Activated naive CD8-positive, alpha-beta T cell treated with anti-CD3 and anti-CD28 coated beads, Interleukin-2, amount 10 ng/mL, durations not matched to agents 7 days and 5 days (primary cell): Measurements from ENCODE around the gene SRCIN1. TPM values are rescaled to one million over a fixed set of nuclear protein-coding genes. Genes with fewer than 3 reads are reported as not detected.
"Not testable (repeated sequence)": the region's sequence is repeated elsewhere in the genome, so short reads cannot be mapped to it uniquely, and the experiment has no call there.

Source experiments
- ATAC-seq: fragments of 150-1000 bp; cut with Tn5 transposase; one replicate; pipeline ENCODE4 v1.10.0; 2021; ENCODE audit warnings: low read depth, moderate library complexity
- POLR2A ChIA-PET: fragments of 350-600 bp; sonication (Branson Sonifier 250); formaldehyde crosslinking; loops from one replicate; lab custom pipeline; 2021; ENCODE audit warnings: antibody characterized with exemption; lab: Charles Lee
- DNase-seq: peaks from one replicate; pipeline ENCODE4 v3.0.0; 2021
- H3K27ac Mint-ChIP-seq: one replicate; pipeline ENCODE4 v1.8.0; 2022; ENCODE audit warnings: mild to moderate bottlenecking, mixed read lengths
- H3K27me3 Mint-ChIP-seq: one replicate; pipeline ENCODE4 v1.8.0; 2022; ENCODE audit warnings: mild to moderate bottlenecking, moderate library complexity, mixed read lengths
- H3K36me3 Mint-ChIP-seq: one replicate; pipeline ENCODE4 v1.8.0; 2021; ENCODE audit warnings: mild to moderate bottlenecking, mixed read lengths
- H3K4me1 Mint-ChIP-seq: one replicate; pipeline ENCODE4 v1.8.0; 2021; ENCODE audit warnings: mixed read lengths
- H3K4me3 Mint-ChIP-seq: one replicate; pipeline ENCODE4 v1.8.0; 2022; ENCODE audit warnings: mild to moderate bottlenecking, moderate library complexity, mixed read lengths
- H3K9me3 Mint-ChIP-seq: one replicate; pipeline ENCODE4 v1.8.0; 2021; ENCODE audit warnings: mixed read lengths
- total RNA-seq, 2 experiments: library from RNA; stranded (reverse); gene quantifications; one replicate each; pipeline ENCODE4 v1.2.3, GENCODE V29; 2021

SRCIN1 gene
- total RNA-seq, 2 experiments from 2014 or later: 0.11 TPM; not detected in 1

DNA sequence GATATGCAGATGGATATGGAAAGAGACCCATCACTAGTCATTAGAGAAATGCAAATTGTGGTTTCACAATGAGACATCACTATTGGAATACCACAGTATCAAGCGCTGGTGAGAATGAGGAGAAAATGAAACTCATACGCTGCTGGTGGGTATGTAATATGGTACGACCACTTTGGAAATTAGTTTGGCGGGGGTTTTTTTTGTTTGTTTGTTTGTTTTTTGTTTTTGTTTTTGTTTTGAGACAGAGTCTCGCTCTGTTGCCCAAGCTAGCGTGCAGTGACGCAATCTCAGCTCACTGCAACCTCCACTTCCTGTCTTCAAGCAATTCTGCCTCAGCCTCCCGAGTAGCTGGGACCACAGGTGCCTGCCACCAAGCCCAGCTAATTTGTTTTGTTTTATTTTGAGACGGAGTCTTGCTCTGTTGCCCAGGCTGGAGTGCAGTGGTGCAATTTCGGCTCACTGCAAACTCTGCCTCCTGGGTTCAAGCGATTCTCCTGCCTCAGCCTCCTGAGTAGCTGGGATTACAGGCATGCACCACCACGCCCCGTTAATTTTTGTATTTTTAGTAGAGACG is 19.1 kb upstream of the SRCIN1 start:
- peaks cover 31% of the 10 kb centered on the region for H3K27me3 Mint-ChIP-seq
- ATAC-seq, DNase-seq, H3K4me3 Mint-ChIP-seq, POLR2A ChIA-PET, H3K27ac Mint-ChIP-seq, H3K36me3 Mint-ChIP-seq, H3K9me3 Mint-ChIP-seq, H3K4me1 Mint-ChIP-seq: not testable (repeated sequence)

DNA sequence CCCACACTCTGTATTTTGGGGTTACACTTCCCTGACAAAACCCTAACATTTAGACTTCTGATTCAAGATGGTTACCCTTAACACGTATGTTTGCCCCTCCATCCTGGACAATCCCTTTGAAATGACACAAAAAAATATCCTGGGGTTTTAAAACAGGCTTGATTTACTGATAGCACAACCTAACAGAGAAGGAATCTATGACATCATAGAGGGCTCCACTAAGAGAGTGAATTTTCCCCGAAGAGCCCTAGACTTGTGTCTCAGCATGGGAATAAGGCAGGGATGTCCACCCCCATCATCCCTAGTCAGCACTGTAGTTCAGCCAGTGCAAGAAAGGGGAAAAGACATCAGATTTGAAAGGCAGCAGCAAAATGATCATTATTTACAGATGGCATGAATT is 15.8 kb upstream of the SRCIN1 start:
- Mint-ChIP-seq H3K27me3 (peaks cover 28% of the 10 kb centered on the region), H3K9me3 (peaks cover 2% of the 10 kb centered on the region), H3K36me3 (no peaks in the 10 kb centered on the region), H3K4me3 (no peak overlapping the region), H3K27ac (no peak overlapping the region), H3K4me1 (peaks cover 3% of the 10 kb centered on the region)
- ATAC-seq (no peak), DNase-seq (no peak)
- POLR2A ChIA-PET: no interaction called here

GRCh38 chr17:38620551-38621277 is 15.0 kb upstream of the SRCIN1 start:
- Mint-ChIP-seq H3K27me3 (peaks cover 27% of the 10 kb centered on the region), H3K9me3 (peaks cover 2% of the 10 kb centered on the region), H3K27ac (no peak overlapping the region), H3K4me1 (peaks cover 3% of the 10 kb centered on the region), H3K36me3 (no peaks in the 10 kb centered on the region), H3K4me3 (no peak overlapping the region)
- no peak for ATAC-seq
- no peak for DNase-seq
- POLR2A ChIA-PET: no interaction called here

DNA sequence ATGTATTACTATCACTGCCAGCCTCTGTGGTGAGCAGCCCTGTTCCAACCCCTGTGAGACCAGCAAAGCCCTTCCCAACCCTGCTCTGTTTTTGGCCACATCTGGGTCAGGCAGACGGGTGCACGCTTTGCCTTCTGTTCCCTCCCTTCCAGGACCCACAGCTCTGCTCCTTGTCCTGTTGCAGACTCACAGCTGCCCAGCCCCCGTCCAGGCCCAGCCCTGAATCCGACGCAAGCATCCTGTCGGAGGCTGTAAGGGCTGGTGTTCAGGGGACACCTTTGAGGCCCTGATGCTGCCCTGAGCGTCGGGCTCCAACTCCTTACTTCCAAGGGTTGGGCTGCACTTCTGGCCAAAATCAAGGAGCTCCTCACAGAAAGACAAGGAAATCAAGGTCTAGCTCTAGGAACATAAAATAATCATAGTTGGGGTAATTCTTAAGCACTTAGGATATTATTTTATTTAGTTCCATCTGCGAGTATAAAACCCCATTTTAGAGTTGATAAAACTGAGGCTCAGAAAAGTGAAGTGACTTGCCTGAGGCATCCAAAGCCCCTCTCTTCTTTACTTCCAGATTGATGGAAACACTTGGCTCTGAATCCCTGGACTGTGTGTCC is 14.3 kb upstream of the SRCIN1 start:
- Mint-ChIP-seq H3K9me3 (peaks cover 2% of the 10 kb centered on the region), H3K4me3 (no peak overlapping the region), H3K4me1 (peaks cover 3% of the 10 kb centered on the region), H3K36me3 (no peaks in the 10 kb centered on the region), H3K27me3 (peaks cover 21% of the 10 kb centered on the region), H3K27ac (no peak overlapping the region)
- no peak for DNase-seq
- no peak for ATAC-seq
- POLR2A ChIA-PET: no interaction called here

DNA sequence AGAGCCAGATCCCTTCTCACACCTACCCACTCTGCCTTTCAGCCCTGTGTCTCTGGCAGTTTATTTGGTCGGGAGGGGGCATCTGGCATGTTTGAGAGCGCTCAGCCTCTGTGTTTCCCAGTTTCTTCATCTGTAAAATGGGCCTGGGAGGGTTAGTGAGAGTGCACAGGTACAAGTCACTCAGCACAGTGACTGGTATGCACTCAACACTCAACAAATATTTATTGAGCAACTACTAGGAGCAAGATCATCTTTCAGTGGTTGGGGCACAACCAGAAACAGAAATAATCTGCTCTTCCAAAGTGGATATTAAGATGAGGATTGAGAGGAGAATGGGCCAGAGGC is 13.7 kb upstream of the SRCIN1 start:
- Mint-ChIP-seq H3K4me3 (no peak overlapping the region), H3K36me3 (no peaks in the 10 kb centered on the region), H3K27ac (no peak overlapping the region), H3K4me1 (no peaks in the 10 kb centered on the region), H3K9me3 (no peaks in the 10 kb centered on the region), H3K27me3 (peaks cover 22% of the 10 kb centered on the region)
- POLR2A ChIA-PET: no interaction called here
- DNase-seq (no peak), ATAC-seq (no peak)

DNA sequence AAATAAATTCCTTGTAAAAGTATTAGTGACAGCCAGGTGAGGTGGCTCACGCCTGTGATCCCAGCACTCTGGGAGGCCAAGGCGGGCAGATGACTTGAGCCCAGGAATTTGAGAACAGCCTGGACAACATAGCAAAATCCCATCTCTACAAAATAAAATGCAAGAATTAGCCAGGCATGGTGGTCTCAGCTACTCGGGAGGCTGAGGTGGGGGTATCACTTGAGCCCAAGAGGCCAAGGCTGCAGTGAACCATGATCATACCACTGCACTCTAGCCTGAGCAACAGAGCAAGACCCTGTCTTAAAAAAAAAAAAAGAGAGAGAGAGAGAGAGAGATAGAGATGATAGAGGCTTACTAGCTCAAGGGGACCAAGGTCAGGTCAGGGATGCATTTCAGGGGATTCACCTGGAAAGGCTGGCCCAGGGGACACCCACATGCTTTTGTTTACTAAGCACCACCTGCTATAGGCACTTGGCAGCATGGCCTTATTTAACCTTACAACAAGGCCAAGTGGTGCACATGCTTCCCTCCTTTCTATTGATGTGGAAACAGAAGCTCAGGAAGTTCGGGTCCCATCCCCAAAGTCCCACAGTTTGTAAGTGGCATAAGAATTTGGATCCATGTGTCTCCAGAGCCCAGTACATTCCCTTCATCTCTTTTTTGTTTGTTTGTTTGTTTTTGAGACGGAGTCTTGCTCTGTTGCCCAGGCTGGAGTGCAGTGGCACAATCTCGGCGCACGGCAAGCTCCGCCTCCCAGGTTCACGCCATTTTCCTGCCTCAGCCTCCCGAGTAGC is 12.4 kb upstream of the SRCIN1 start:
- no peak for ATAC-seq
- peaks cover 26% of the 10 kb centered on the region for H3K27me3 Mint-ChIP-seq
- no peaks in the 10 kb centered on the region for H3K4me1 Mint-ChIP-seq
- no peaks in the 10 kb centered on the region for H3K36me3 Mint-ChIP-seq
- no peak overlapping the region for H3K4me3 Mint-ChIP-seq
- DNase-seq: no peak
- H3K9me3 Mint-ChIP-seq: no peaks in the 10 kb centered on the region
- POLR2A ChIA-PET: no interaction called here
- no peak overlapping the region for H3K27ac Mint-ChIP-seq

DNA sequence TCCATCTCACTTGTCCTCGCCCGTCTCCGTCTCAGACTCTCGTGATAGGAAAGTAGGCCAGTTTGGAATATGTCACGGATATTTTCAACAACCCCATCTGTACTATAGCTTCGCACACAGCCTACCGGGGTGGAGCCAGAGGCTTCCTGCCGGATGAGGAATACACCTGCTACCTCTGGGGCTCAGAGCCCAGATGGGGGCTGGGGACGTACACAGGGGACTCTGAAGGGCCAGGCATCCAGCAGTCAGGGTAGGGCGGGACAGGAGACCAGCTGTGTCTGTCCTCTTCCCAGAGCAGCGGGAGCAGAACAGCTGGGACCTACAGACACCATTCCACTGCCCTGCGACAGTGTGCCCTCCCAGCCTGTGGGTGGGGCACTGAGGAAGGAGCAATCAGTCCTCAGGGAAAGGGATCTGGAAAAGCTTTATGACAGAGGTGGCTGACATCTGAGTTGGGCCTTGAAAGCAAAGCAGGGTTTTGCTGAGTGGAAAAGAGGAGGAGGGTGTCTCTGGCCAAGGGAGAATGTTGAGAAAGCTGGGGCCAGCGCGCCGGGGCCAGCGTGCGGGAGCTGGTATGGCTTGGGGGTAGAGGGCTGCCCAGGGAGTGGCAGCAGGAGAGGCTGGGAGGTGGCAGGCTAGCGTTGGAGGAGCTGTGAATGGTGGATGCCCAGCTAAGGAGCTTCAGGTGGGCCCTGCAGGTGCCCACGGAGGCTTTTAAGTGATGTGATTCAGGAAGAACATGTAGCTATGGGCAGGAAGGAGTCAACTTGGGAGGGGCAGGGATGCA is 11.5 kb upstream of the SRCIN1 start:
- H3K9me3 Mint-ChIP-seq: no peaks in the 10 kb centered on the region
- DNase-seq (no peak), ATAC-seq (no peak)
- H3K27me3 Mint-ChIP-seq: peaks cover 31% of the 10 kb centered on the region
- H3K27ac Mint-ChIP-seq: no peak overlapping the region
- POLR2A ChIA-PET: no interaction called here
- H3K36me3 Mint-ChIP-seq: no peaks in the 10 kb centered on the region
- no peaks in the 10 kb centered on the region for H3K4me1 Mint-ChIP-seq
- no peak overlapping the region for H3K4me3 Mint-ChIP-seq

GRCh38 chr17:38616361-38616760 is 10.6 kb upstream of the SRCIN1 start:
- peaks cover 30% of the 10 kb centered on the region for H3K27me3 Mint-ChIP-seq
- no peaks in the 10 kb centered on the region for H3K4me1 Mint-ChIP-seq
- DNase-seq: no peak
- POLR2A ChIA-PET: no interaction called here
- no peaks in the 10 kb centered on the region for H3K9me3 Mint-ChIP-seq
- H3K36me3 Mint-ChIP-seq: no peaks in the 10 kb centered on the region
- no peak overlapping the region for H3K27ac Mint-ChIP-seq
- no peak overlapping the region for H3K4me3 Mint-ChIP-seq
- no peak for ATAC-seq

DNA sequence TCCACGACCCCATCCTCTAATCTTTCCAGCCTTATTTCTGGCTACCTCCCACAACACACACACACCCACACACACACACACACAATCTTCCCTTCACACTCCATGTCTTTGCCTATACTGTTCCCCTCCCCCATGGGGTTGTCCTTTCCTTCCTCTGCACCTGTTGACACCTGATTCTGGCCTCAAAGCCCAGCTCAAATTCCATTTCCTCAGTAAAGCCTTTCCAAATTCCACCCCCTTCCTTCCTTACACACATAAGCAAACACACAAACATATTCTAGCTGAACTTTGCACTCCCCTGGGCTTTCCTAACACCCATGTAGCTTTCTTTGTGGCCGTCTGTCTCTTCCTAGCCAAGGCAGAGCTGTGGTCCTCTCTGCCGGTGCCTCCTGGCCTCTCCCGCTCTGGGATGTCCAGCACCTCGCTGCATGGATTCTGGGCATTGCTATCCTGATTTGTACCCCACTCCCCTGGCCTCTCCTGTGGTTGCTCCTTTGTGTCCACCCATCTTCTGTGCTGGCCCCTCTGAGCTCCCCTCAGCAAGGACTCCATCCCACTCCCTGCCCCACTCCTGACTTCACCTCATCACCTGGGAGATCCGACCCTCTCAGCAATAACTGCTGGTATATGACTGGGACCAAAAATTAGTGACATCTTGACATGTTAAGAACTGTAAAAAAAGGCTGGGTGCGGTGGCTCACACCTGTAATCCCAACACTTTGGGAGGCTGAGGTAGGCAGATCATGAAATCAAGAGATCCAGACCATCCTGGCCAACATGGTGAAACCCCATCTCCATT is 8.4 kb upstream of the SRCIN1 start:
- no peak overlapping the region for H3K4me3 Mint-ChIP-seq
- H3K36me3 Mint-ChIP-seq: no peaks in the 10 kb centered on the region
- POLR2A ChIA-PET: no interaction called here
- no peaks in the 10 kb centered on the region for H3K4me1 Mint-ChIP-seq
- H3K27ac Mint-ChIP-seq: no peak overlapping the region
- H3K27me3 Mint-ChIP-seq: peaks cover 43% of the 10 kb centered on the region
- DNase-seq (no peak), ATAC-seq (no peak)
- H3K9me3 Mint-ChIP-seq: no peaks in the 10 kb centered on the region

DNA sequence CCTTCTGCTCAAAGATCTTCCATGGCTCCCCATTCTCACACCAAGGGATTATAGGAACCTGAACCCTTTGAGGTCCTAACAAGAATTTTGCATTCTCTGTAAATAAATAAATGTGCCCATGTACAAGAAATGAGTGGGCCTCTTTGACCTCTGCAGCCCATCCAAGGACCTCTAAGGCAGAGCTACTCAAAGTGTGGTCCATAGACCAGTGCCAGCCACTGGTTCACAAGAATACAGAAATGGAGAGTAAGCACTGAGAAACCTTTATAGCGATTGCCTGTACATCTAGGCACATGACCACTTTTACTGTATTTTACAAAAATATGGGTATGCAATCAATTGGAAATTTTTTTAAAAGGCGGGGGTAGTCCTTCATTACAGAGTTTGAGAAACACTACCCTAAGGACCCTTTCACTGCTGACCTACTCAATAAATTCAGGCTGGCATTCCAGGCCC is 7.8 kb upstream of the SRCIN1 start:
- no peak for DNase-seq
- POLR2A ChIA-PET: no interaction called here
- H3K9me3 Mint-ChIP-seq: no peaks in the 10 kb centered on the region
- ATAC-seq: no peak
- H3K36me3 Mint-ChIP-seq: no peaks in the 10 kb centered on the region
- peaks cover 47% of the 10 kb centered on the region for H3K27me3 Mint-ChIP-seq
- H3K27ac Mint-ChIP-seq: no peak overlapping the region
- no peak overlapping the region for H3K4me3 Mint-ChIP-seq
- H3K4me1 Mint-ChIP-seq: no peaks in the 10 kb centered on the region

GRCh38 chr17:38611872-38612376 is 6.2 kb upstream of the SRCIN1 start:
- Mint-ChIP-seq H3K4me1 (peaks cover 2% of the 10 kb centered on the region), H3K27me3 (peaks cover 63% of the 10 kb centered on the region), H3K9me3 (no peaks in the 10 kb centered on the region), H3K36me3 (no peaks in the 10 kb centered on the region), H3K27ac (no peak overlapping the region), H3K4me3 (no peak overlapping the region)
- no peak for ATAC-seq
- DNase-seq: no peak
- POLR2A ChIA-PET: no interaction called here

GRCh38 chr17:38611070-38611786 is 5.5 kb upstream of the SRCIN1 start:
- ATAC-seq (no peak), DNase-seq (no peak)
- Mint-ChIP-seq H3K4me1 (peaks cover 7% of the 10 kb centered on the region), H3K27ac (no peak overlapping the region), H3K36me3 (no peaks in the 10 kb centered on the region), H3K4me3 (no peak overlapping the region), H3K27me3 (peaks cover 65% of the 10 kb centered on the region), H3K9me3 (no peaks in the 10 kb centered on the region)
- POLR2A ChIA-PET: no interaction called here
